Suprapubic skin (tissue), 4 donors: Measurements from ENCODE around the gene BCL2A1. TPM values are rescaled to one million over a fixed set of nuclear protein-coding genes. Genes with fewer than 3 reads are reported as not detected.
"Not testable (repeated sequence)": the region's sequence is repeated elsewhere in the genome, so short reads cannot be mapped to it uniquely, and the experiment has no call there.

Source experiments
- DNase-seq, 2 donors: peaks; one replicate each; pipeline ENCODE4 v3.0.0-alpha.2; 2019; ENCODE audit warnings: low spot score in 2 of 2
- H3K27ac ChIP-seq: fragments of 200-600 bp; sonication (generic); one replicate; pipeline ENCODE4 v1.5.1; 2019
- H3K27me3 ChIP-seq: fragments of 200-600 bp; sonication (generic); one replicate; pipeline ENCODE4 v1.5.1; 2019
- H3K36me3 ChIP-seq: fragments of 200-600 bp; sonication (generic); one replicate; pipeline ENCODE4 v1.5.1; 2019
- H3K4me1 ChIP-seq: fragments of 200-600 bp; sonication (generic); one replicate; pipeline ENCODE4 v1.5.1; 2019
- H3K4me3 ChIP-seq: fragments of 200-600 bp; sonication (generic); one replicate; pipeline ENCODE4 v1.5.1; 2019; ENCODE audit warnings: mild to moderate bottlenecking
- H3K9me3 ChIP-seq: fragments of 200-600 bp; sonication (generic); one replicate; pipeline ENCODE4 v1.5.1; 2019
- CTCF ChIP-seq, 2 donors: fragments of 200-600 bp in 1 of 2; fragments of 450-650 bp in 1 of 2; sonication (generic) in 1 of 2; IDR thresholded peaks; one replicate each; pipeline ENCODE4 v1.5.1; 2016 to 2019; ENCODE audit warnings: antibody characterized with exemption in 2 of 2, mild to moderate bottlenecking in 1 of 2, moderate library complexity in 1 of 2
- EP300 ChIP-seq: sonication (generic); formaldehyde crosslinking; IDR thresholded peaks from one replicate; pipeline ENCODE4 v1.6.1; 2017; ENCODE audit warnings: antibody characterized with exemption
- POLR2A ChIP-seq, 2 donors: fragments of 450-650 bp; IDR thresholded peaks; one replicate each; pipeline ENCODE4 v1.6.1; 2017; ENCODE audit warnings: antibody characterized with exemption in 2 of 2, mild to moderate bottlenecking in 2 of 2, moderate library complexity in 2 of 2
- POLR2AphosphoS5 ChIP-seq, 3 donors: sonication (generic); formaldehyde crosslinking; IDR thresholded peaks; one replicate each; pipeline ENCODE4 v1.6.1; 2017; ENCODE audit warnings: antibody characterized with exemption in 3 of 3
- WGBS: methylation state at CpG from one replicate; pipeline ENCODE4 v1.1.5; 2018; 5-methylcytosine and 5-hydroxymethylcytosine counted together
- total RNA-seq, 4 donors: library from RNA; depleted of rRNA; stranded (reverse); fragments of >200 nt; gene quantifications; one replicate each; pipeline ENCODE4 v1.1.0, GENCODE V29; 2016

BCL2A1 gene
- total RNA-seq, 4 donors from 2014 or later, result 0.64 to 2.6 (median 0.92) TPM

- Histone ChIP-seq H3K27me3 (no peaks in the 10 kb centered on the region), H3K4me3 (no peak overlapping the region), H3K4me1 (peaks cover 13% of the 10 kb centered on the region), H3K36me3 (peaks cover 18% of the 10 kb centered on the region), H3K9me3 (peaks cover 61% of the 10 kb centered on the region), H3K27ac (no peak overlapping the region)
- DNase-seq, result no peak
- no peak for TF ChIP-seq POLR2AphosphoS5 (IDR thresholded peaks at IDR 0.05)
- TF ChIP-seq POLR2A (IDR thresholded peaks at IDR 0.05), result no peak
- no peak for TF ChIP-seq EP300
- TF ChIP-seq CTCF (IDR thresholded peaks at IDR 0.05), result no peak
- WGBS, result over 99% methylated on average over 12 of the region's 12 CpGs
Measured at GRCh38 chr15:79919749-79920511, 51.1 kb downstream of the BCL2A1 start.

- H3K27ac ChIP-seq, result no peak overlapping the region
- TF ChIP-seq CTCF (IDR thresholded peaks at IDR 0.05) (no peak), POLR2A (IDR thresholded peaks at IDR 0.05) (no peak)
- H3K9me3 ChIP-seq, result peaks cover 68% of the 10 kb centered on the region
- no peak overlapping the region for H3K4me3 ChIP-seq
- H3K36me3 ChIP-seq, result peaks cover 18% of the 10 kb centered on the region
- H3K27me3 ChIP-seq, result no peaks in the 10 kb centered on the region
- DNase-seq, result no peak
- H3K4me1 ChIP-seq, result peaks cover 9% of the 10 kb centered on the region
- WGBS, result 95% methylated on average over 23 of the region's 27 CpGs
Measured at GRCh38 chr15:79919090-79919748, 51.8 kb downstream of the BCL2A1 start.

GRCh38 chr15:79918278-79918677 is 52.7 kb downstream of the BCL2A1 start:
- 98% methylated on average over 11 of the region's 11 CpGs for WGBS

GRCh38 chr15:79916502-79917132 is 54.4 kb downstream of the BCL2A1 start:
- Histone ChIP-seq H3K4me1 (no peaks in the 10 kb centered on the region), H3K27me3 (no peaks in the 10 kb centered on the region), H3K9me3 (peaks cover 64% of the 10 kb centered on the region), H3K4me3 (no peak overlapping the region), H3K27ac (no peak overlapping the region), H3K36me3 (peaks cover 18% of the 10 kb centered on the region)
- DNase-seq, result no peak
- WGBS, result 73% methylated on average over 3 of the region's 3 CpGs
- TF ChIP-seq EP300, result no peak
- TF ChIP-seq POLR2AphosphoS5 (IDR thresholded peaks at IDR 0.05), result no peak
- no peak for TF ChIP-seq CTCF (IDR thresholded peaks at IDR 0.05)
- no peak for TF ChIP-seq POLR2A (IDR thresholded peaks at IDR 0.05)

More at GRCh38 chr15:79918278-79918677, 52.7 kb downstream of the BCL2A1 start:
- H3K4me3 ChIP-seq, result no peak overlapping the region
- no peak for DNase-seq
- H3K4me1 ChIP-seq, result peaks cover 8% of the 10 kb centered on the region
- no peak overlapping the region for H3K27ac ChIP-seq
- no peak for TF ChIP-seq POLR2A (IDR thresholded peaks at IDR 0.05)
- TF ChIP-seq POLR2AphosphoS5 (IDR thresholded peaks at IDR 0.05), result no peak
- no peak for TF ChIP-seq EP300
- no peak for TF ChIP-seq CTCF (IDR thresholded peaks at IDR 0.05)
- H3K27me3 ChIP-seq, result no peaks in the 10 kb centered on the region
- H3K36me3 ChIP-seq, result peaks cover 18% of the 10 kb centered on the region
- peaks cover 69% of the 10 kb centered on the region for H3K9me3 ChIP-seq

GRCh38 chr15:79915776-79916501 is 55.1 kb downstream of the BCL2A1 start:
- not testable (repeated sequence) for H3K27me3 ChIP-seq, H3K4me3 ChIP-seq, H3K27ac ChIP-seq, H3K4me1 ChIP-seq, DNase-seq
- H3K36me3 ChIP-seq, result peaks cover 14% of the 10 kb centered on the region
- H3K9me3 ChIP-seq, result peaks cover 60% of the 10 kb centered on the region
- 88% methylated on average over 3 of the region's 3 CpGs for WGBS
